Measurements from ENCODE around the gene RBKS. TPM values are rescaled to one million over a fixed set of nuclear protein-coding genes. Genes with fewer than 3 reads are reported as not detected.

RBKS gene
- total RNA-seq, 3 donors from 2014 or later, result 1.1 to 5.1 (median 2.9) TPM

DNA sequence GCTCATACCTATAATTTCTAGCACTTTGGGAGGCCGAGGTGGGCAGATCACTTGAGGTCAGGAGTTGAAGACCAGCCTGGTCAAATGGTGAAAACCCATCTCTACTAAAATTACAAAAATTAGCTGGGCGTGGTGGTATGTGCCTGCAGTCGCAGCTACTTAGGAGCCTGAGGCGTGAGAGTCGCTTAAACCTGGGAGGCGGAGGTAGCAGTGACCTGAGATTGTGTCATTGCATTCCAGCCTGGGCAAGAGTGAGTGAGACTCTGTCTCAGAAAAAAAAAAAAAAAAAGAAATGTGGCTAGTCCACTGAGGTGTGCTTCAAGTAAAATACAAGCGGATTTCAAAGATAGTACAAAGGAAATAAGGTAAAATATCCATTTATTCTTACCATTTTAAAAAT lies 46.2 kb downstream of the RBKS start:
- no peak overlapping the region for H3K27ac ChIP-seq
- no peak overlapping the region for H3K4me3 ChIP-seq
- no peak for DNase-seq (ENCODE audit: low spot score in 2 of 2)
- no peaks in the 10 kb centered on the region for H3K36me3 ChIP-seq
- H3K9me3 ChIP-seq, result no peaks in the 10 kb centered on the region
- intact Hi-C loops (cut with DNase I; ENCODE audit: low total_unique reads), result no loop called here
- TF ChIP-seq POLR2AphosphoS5 (IDR thresholded peaks at IDR 0.05) (no peak), CTCF (IDR thresholded peaks at IDR 0.05) (no peak), POLR2A (IDR thresholded peaks at IDR 0.05) (no peak)
- H3K4me1 ChIP-seq, result no peaks in the 10 kb centered on the region
- no peaks in the 10 kb centered on the region for H3K27me3 ChIP-seq

GRCh38 chr2:27842894-27843293 lies 47.3 kb downstream of the RBKS start:
- DNase-seq (ENCODE audit: low spot score in 2 of 2), result peak in 1 of 2 donors; percentile 22
- TF ChIP-seq CTCF (IDR thresholded peaks at IDR 0.05) (no peak), POLR2AphosphoS5 (IDR thresholded peaks at IDR 0.05) (no peak), POLR2A (IDR thresholded peaks at IDR 0.05) (no peak)
- Histone ChIP-seq H3K4me3 (no peak overlapping the region), H3K36me3 (no peaks in the 10 kb centered on the region), H3K9me3 (no peaks in the 10 kb centered on the region), H3K4me1 (no peaks in the 10 kb centered on the region), H3K27me3 (no peaks in the 10 kb centered on the region), H3K27ac (no peak overlapping the region)
- intact Hi-C loops (cut with DNase I; ENCODE audit: low total_unique reads), result no loop called here

DNA sequence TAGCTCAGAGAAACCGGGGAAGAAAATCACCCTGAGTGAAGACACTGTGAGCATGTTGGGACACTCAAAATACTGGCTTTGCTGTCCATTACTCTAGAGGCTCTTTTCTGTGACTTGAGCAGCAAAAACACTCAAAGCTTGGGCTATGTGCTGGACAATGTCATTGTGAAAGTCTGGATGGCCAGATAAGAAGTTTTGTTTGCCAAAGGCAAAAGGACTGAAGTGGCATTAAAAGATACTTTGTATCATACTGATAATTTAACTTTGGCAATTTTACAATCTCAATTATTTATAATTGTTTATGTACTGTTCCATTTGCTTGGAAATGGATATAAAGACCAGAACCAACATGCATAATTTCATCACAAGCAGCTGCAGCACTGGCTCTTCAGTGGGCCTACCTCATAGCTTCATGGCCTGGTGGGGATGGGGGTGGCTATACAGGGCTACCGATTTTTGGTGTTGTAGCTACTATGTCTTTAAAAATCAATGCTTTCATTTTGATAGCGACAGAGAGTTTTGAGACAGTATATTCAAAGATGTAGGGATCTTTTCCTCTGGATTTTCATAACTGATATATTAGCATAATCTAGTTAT lies 51.1 kb downstream of the RBKS start:
- no peak for DNase-seq (ENCODE audit: low spot score in 2 of 2)

DNA sequence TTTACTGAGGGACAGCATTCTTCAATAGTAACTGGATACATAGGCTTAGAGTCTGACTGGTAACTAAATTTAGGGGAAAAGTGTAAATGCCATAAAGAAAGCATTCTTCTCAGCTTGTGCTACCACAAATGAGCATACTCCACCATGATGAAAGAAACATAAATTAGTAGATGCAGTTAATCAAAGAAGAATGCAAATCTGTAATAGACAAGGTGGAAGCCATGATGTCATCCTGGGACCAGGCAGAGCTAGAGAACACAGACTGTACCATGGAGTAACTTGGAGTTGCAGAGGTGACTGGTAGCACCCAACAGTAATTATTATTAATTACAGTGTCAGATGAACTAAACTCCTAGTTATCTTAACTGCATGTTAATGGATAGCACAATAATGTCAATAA lies 51.7 kb downstream of the RBKS start:
- Histone ChIP-seq H3K4me1 (no peaks in the 10 kb centered on the region), H3K27me3 (no peaks in the 10 kb centered on the region), H3K27ac (no peak overlapping the region), H3K9me3 (no peaks in the 10 kb centered on the region), H3K36me3 (no peaks in the 10 kb centered on the region), H3K4me3 (no peak overlapping the region)
- TF ChIP-seq CTCF (IDR thresholded peaks at IDR 0.05), result no peak
- no peak for TF ChIP-seq POLR2AphosphoS5 (IDR thresholded peaks at IDR 0.05)
- no peak for TF ChIP-seq POLR2A (IDR thresholded peaks at IDR 0.05)
- no peak for DNase-seq (ENCODE audit: low spot score in 2 of 2)
- intact Hi-C loops (cut with DNase I; ENCODE audit: low total_unique reads), result no loop called here

More for the DNA sequence above, 51.1 kb downstream of the RBKS start:
- no peak overlapping the region for H3K4me3 ChIP-seq
- no peaks in the 10 kb centered on the region for H3K27me3 ChIP-seq
- H3K27ac ChIP-seq, result no peak overlapping the region
- TF ChIP-seq CTCF (IDR thresholded peaks at IDR 0.05) (no peak), POLR2AphosphoS5 (IDR thresholded peaks at IDR 0.05) (no peak), POLR2A (IDR thresholded peaks at IDR 0.05) (no peak)
- H3K36me3 ChIP-seq, result no peaks in the 10 kb centered on the region
- no peaks in the 10 kb centered on the region for H3K9me3 ChIP-seq
- no peaks in the 10 kb centered on the region for H3K4me1 ChIP-seq
- intact Hi-C loops (cut with DNase I; ENCODE audit: low total_unique reads), result no loop called here

GRCh38 chr2:27833931-27834330 lies 56.3 kb downstream of the RBKS start:
- no peaks in the 10 kb centered on the region for H3K4me1 ChIP-seq
- H3K4me3 ChIP-seq, result no peak overlapping the region
- no peaks in the 10 kb centered on the region for H3K36me3 ChIP-seq
- no peak for DNase-seq (ENCODE audit: low spot score in 2 of 2)
- H3K9me3 ChIP-seq, result no peaks in the 10 kb centered on the region
- TF ChIP-seq CTCF (IDR thresholded peaks at IDR 0.05) (no peak), POLR2AphosphoS5 (IDR thresholded peaks at IDR 0.05) (no peak), POLR2A (IDR thresholded peaks at IDR 0.05) (no peak)
- H3K27ac ChIP-seq, result no peak overlapping the region
- H3K27me3 ChIP-seq, result no peaks in the 10 kb centered on the region
- intact Hi-C loops (cut with DNase I; ENCODE audit: low total_unique reads), result no loop called here

All from breast epithelium (tissue), 4 donors.